Measurements from ENCODE around the gene COPS6.
"Not testable (repeated sequence)": the region's sequence is repeated elsewhere in the genome, so short reads cannot be mapped to it uniquely, and the experiment has no call there.

COPS6 gene

DNA sequence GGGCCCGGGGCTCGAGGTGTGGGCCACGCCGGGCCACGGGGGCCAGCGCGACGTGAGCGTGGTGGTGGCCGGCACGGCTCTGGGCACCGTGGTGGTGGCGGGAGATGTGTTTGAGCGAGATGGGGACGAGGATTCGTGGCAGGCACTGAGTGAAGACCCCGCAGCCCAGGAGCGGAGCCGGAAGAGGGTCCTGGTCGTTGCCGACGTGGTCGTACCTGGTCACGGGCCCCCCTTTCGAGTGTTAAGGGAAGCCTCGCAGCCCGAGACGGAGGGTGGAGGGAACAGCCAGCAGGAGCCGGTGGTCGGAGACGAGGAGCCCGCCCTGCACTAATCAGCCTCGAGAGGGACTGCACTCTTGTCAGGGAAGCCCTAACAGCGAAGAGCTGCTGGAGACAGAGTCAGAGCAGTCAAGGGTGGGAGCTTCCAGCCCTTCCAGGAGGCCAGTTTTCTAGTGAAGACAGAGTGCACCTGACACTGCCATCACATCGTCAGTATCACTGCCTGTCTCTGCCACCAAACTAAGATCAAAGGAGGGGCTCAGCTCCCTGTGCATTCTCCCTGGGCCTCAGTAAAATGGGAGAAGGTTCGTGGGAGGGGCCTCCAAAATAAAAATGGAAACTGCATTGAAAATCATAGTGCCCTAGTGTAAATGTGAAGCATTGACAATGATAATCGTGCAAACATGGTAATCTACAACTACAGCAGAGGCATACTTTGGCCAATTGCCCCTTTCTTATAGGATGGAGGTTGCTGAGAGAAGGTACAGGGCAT, 39.3 kb downstream of the COPS6 start:
- no peak for DNase-seq

DNA sequence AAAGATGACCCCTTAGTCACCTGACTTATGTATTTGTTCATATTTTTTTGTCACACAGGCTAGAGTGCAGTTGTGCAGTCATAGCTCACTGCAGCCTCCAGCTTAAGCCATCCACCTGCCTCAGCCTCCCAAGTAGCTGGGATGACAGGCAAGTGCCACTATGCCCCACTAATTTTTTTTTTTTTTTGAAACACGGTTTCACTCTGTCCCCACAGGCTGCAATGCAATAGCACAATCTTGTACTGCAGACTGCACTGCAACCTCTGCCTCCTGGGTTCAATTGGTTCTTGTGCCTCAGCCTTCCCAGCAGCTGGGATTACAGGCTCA, 39.8 kb downstream of the COPS6 start:
- no peak for DNase-seq

DNA sequence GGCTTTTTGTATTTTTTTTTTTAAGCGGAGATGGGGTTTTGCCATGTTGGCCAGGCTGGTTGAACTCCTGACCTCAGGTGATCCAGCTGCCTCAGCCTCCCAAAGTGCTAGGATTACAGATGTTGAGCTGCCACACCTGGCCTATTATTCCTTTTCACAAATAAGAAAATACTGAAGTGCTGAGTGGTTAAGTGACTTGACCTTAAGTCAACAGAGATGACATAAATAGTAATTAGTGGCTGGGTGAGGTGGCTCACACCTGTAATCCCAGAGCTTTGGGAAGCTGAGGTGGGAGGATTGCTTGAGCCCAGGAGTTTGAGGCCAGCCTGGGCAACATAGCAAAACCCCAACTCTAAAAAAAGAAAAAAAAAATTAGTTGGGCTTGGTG, 41.4 kb downstream of the COPS6 start:
- DNase-seq = not testable (repeated sequence)

DNA sequence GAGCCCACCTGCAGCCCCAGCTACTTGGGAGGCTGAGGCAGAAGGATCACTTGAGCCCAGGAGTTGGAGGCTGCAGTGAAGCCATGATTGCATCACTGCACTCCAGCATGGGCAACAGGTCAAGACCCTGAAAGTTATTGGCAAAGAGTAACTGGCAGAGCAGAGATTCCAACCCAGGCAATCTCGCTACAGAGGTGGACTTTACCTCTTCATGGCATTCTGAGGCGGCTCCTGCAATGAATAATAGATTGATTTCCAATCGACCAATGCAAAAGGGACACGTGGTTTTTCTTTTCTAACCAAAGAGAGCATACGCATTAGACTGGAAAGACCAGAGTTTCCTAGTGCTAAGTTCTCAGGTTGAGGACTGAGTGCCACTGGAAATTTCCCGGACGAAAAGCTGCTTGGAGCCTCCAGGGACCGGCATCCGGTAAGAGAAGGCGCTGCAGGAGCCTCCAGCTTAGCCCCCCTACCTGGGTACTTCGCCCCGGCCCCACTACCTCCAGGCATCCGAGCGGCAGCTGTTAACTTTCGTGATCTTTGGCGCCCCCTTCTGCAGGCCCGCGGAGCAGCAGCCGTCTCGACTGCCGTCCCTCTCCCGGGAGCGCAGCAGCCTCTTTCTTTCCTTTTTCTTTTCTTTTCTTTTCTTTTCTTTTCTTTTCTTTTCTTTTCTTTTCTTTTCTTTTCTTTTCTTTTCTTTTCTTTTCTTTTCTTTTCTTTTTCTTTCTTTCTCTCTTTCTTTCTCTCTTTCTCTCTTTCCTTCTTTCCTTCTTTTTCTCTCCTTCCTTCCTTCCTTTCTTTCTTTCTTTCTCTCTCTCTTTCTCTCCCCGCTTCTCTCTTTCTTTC, 42.1 kb downstream of the COPS6 start:
- DNase-seq = peak; percentile 82

DNA sequence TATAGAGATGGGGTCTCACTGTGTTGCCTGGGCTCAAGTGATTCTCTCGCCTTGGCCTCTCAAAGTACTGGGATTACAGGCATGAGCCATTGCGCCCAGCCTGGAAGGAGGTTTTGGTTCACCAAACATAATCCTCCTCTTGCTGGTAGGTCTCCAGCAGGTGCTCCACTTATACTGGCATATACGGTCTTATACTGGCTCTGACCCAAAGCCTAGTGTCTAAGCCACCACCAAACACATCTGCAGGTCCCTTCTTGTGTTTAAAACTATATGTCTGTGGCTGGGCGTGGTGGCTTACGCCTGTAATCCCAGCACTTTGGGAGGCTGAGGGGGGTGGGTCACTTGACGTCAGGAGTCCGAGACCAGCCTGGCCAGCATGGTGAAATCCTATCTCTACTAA, 43.4 kb downstream of the COPS6 start:
- DNase-seq = no peak

DNA sequence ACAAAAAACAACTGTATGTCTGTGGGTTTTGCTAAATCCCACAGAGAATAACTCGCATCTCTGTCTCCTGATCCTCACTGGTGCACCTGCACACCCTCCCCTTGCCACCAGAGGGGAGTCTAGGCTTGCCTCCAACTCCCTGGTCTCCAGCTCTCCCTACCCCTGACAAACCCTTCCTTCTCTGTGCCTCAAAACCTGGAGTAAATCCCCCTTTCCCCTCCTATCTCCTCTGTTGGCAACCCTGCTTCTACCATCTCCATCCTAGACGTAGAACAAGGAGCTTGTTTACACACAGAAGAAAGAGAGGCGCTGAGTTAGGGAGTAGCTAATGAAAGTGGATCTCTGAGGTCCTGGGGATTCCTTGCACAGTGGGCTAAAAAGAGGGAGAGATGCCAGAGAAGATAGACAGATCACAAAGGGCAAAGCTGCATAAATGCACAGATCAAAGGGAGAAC, 44.0 kb downstream of the COPS6 start:
- peak; percentile 51 for DNase-seq

DNA sequence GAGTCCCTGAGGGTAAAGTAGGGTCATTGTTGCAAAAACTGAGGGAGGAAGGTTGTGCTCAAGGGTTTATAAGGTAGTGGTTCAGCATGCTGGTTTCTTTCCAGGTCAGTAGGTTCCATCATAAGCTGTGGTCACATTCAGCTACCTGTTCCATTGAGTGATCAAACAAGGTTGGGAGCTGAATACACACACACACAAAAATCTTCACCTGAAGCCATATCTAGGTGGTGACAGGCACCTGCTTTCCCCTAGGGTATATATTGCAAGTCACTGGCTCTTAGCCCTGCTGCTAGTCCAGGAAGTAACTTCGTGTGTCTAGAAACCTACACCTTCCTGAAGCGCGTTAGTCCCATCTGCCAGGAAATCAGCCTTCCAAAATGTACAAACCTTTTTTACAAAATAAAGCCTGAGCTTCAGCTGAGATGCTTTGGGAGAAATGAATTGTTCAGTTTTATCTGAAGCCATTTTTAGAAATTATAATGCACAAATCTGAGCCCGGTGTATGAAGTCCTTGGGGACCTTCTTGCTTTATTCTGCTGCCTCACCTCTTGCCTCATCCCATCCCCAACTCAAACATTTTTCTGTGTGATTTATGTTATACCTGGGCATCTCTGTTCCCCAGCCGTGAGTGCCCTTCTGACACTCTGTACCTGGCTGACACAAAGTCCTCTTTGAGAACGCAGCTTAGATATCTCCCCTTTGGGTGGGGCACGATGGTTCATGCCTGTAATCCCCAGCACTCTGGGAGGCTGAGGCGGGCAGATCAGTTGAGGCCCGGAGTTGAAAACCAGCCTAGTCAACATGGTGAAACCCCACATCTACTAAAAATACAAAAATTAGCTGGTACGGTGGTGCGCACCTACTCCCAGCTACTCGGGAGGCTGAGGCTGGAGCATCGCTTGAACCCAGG, 49.3 kb downstream of the COPS6 start:
- no peak for DNase-seq

DNA sequence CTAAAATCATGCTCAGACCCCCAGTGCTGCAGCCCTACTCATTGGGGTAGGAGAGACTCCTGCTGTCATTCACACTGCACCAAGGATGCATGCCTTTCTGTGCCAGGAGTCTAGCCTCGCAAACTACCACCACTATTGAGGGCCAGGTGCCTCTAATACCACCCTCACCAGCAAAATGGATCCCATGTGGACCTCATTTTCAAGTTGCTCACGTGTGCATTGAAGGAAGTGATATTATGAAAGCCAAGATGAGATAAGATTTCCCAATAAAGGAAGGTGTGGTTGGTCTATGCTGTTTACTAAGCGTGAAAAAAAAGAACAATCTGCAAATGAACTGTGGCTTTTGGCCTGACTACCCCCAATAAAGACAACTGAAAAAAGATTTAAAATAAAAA, 52.8 kb downstream of the COPS6 start:
- no peak for DNase-seq

Data from effector CD4-positive, alpha-beta T cell (primary cell).